Endothelial cell of umbilical vein (primary cell): ENCODE results near the gene NFATC1. TPM values are rescaled to one million over a fixed set of nuclear protein-coding genes. Genes with fewer than 3 reads are reported as not detected.

Experiments used
- BruUV-seq: library from RNA; stranded (reverse); fragments of 400-500 nt; replicated peaks from 2 replicates; lab custom pipeline; 2021; lab: Mats Ljungman, UMichigan
- CTCF ChIA-PET: fragments of 300-600, 350-600 bp; sonication (Branson Sonifier 250); formaldehyde crosslinking; loops from one replicate; lab custom pipeline; 2021; ENCODE audit warnings: antibody characterized with exemption, inconsistent platforms; lab: Charles Lee
- POLR2A ChIA-PET: fragments of 300-600, 350-600 bp; sonication (Branson Sonifier 250); formaldehyde crosslinking; loops from one replicate; lab custom pipeline; 2021; ENCODE audit warnings: antibody characterized with exemption, inconsistent platforms; lab: Charles Lee
- DNase-seq: peaks from one replicate; pipeline ENCODE4 v3.0.0-alpha.2; 2011; ENCODE audit warnings: low read depth, low spot score
- FAIRE-seq: peaks from 2 replicates; lab custom pipeline; 2011; peaks lifted over from hg19 to GRCh38; lab: Jason Lieb, UNC
- H2AFZ ChIP-seq: 2 replicates; pipeline ENCODE4 v1.6.0; 2012; ENCODE audit warnings: low read depth, low read length, control low read depth, inconsistent platforms
- H3K27ac ChIP-seq: 2 replicates; pipeline ENCODE4 v1.5.1; 2011; ENCODE audit warnings: low read depth, mild to moderate bottlenecking, control low read depth, low read length, moderate library complexity; ENCODE audit not compliant: insufficient read depth
- H3K27me3 ChIP-seq, 2 experiments: 2 replicates each; pipeline versions ENCODE4 v1.6.0 to v1.6.1; 2011; ENCODE audit warnings: low read length in 2 of 2, mixed read lengths in 1 of 2; ENCODE audit not compliant: control insufficient read depth in 2 of 2, insufficient read depth in 2 of 2
- H3K36me3 ChIP-seq, 2 experiments: 2 replicates in 1 of 2; 3 replicates in 1 of 2; pipeline ENCODE4 v1.5.1; 2011; ENCODE audit warnings: low read length in 2 of 2, mild to moderate bottlenecking in 1 of 2, moderate library complexity in 1 of 2; ENCODE audit not compliant: control insufficient read depth in 2 of 2, insufficient read depth in 2 of 2; ENCODE audit errors: extremely low read depth in 1 of 2
- H3K4me1 ChIP-seq: 3 replicates; pipeline ENCODE4 v1.5.1; 2011; ENCODE audit warnings: mild to moderate bottlenecking, low read length; ENCODE audit not compliant: control insufficient read depth, insufficient read depth; ENCODE audit errors: extremely low read depth
- H3K4me2 ChIP-seq: 2 replicates; pipeline ENCODE4 v1.6.1; 2011; ENCODE audit warnings: low read length, control low read depth, mixed read lengths; ENCODE audit not compliant: insufficient read depth
- H3K4me3 ChIP-seq, 3 experiments: fragments of 200-600 bp in 1 of 3; sonication (generic), shearing (Covaris generic) in 1 of 3; replicated peaks in 1 of 3; 2 replicates each; pipeline ENCODE4 v1.5.1; 2011 to 2016; ENCODE audit warnings: control low read depth in 3 of 3, low read length in 3 of 3, mild to moderate bottlenecking in 2 of 3, inconsistent platforms in 1 of 3, low read depth in 1 of 3, moderate library complexity in 1 of 3; ENCODE audit not compliant: insufficient read depth in 1 of 3
- H3K79me2 ChIP-seq: 2 replicates; pipeline ENCODE4 v1.6.0; 2012; ENCODE audit warnings: low read length, inconsistent platforms; ENCODE audit not compliant: control insufficient read depth, insufficient read depth
- H3K9ac ChIP-seq: replicated peaks from 2 replicates; pipeline ENCODE3; 2011; ENCODE audit warnings: low read length, control low read depth; ENCODE audit not compliant: insufficient read depth; ENCODE audit errors: extremely low read depth
- H3K9me1 ChIP-seq: replicated peaks from 3 replicates; pipeline ENCODE4 v1.6.0; 2011; ENCODE audit warnings: mild to moderate bottlenecking, low read length; ENCODE audit not compliant: control insufficient read depth, insufficient read depth; ENCODE audit errors: extremely low read depth
- H3K9me3 ChIP-seq: replicated peaks from 2 replicates; pipeline ENCODE4 v1.5.1; 2012; ENCODE audit warnings: low read length, inconsistent platforms; ENCODE audit not compliant: control insufficient read depth, insufficient read depth
- H4K20me1 ChIP-seq: replicated peaks from 2 replicates; pipeline ENCODE3; 2011; ENCODE audit warnings: mild to moderate bottlenecking, low read length; ENCODE audit not compliant: control insufficient read depth, insufficient read depth; ENCODE audit errors: extremely low read depth
- EZH2 ChIP-seq: IDR thresholded peaks from 2 replicates; pipeline ENCODE4 v1.6.1; 2012; ENCODE audit warnings: borderline replicate concordance, low read depth, mild to moderate bottlenecking, moderate library complexity, low read length, inconsistent platforms; ENCODE audit not compliant: severe bottlenecking
- FOS ChIP-seq: IDR thresholded peaks from 2 replicates; pipeline ENCODE4 v1.6.1; 2011; ENCODE audit warnings: mild to moderate bottlenecking, low read length, moderate library complexity, borderline replicate concordance; ENCODE audit not compliant: insufficient read depth
- GATA2 ChIP-seq: IDR thresholded peaks from 2 replicates; pipeline ENCODE4 v1.7.0; 2011; ENCODE audit warnings: low read depth, mild to moderate bottlenecking, moderate library complexity, mixed read lengths, low read length; ENCODE audit not compliant: insufficient read length, insufficient read depth
- JUN ChIP-seq: IDR thresholded peaks from 2 replicates; pipeline ENCODE4 v1.6.1; 2011; ENCODE audit warnings: borderline replicate concordance, low read depth; ENCODE audit not compliant: insufficient read length, insufficient read depth
- MAX ChIP-seq: IDR thresholded peaks from 2 replicates; pipeline ENCODE4 v1.6.1; 2011; ENCODE audit not compliant: insufficient read depth, insufficient read length
- MYC ChIP-seq: IDR thresholded peaks from one replicate; pipeline ENCODE4 v1.6.1; 2011; ENCODE audit warnings: mild to moderate bottlenecking, low read depth, low read length
- POLR2A ChIP-seq: IDR thresholded peaks from 2 replicates; pipeline ENCODE4 v1.6.1; 2012; ENCODE audit warnings: low read depth, mild to moderate bottlenecking, control low read depth, low read length
- POLR2AphosphoS5 ChIP-seq: IDR thresholded peaks from 2 replicates; pipeline ENCODE4 v1.6.1; 2012; ENCODE audit warnings: low read depth, mild to moderate bottlenecking, control low read depth, low read length, moderate library complexity; ENCODE audit not compliant: insufficient read depth
- dilution Hi-C: fragments of 300-500 bp; cut with MboI; formaldehyde crosslinking; loops from one replicate; pipeline ENCODE4 v1.15.0; 2019; ENCODE audit warnings: low sequenced_read_pairs; ENCODE audit not compliant: extremely low pct_ligation_motif_present
- intact Hi-C: fragments of 100-400 bp; cut with micrococcal nuclease; formaldehyde crosslinking; loops from one replicate; pipeline ENCODE4 v1.10.0; 2022
- polyA plus RNA-seq, 4 experiments: library from polyadenylated mRNA; depleted of rRNA in 3 of 4; stranded (reverse) in 3 of 4; unstranded in 1 of 4; fragments of >200 nt; gene quantifications; 2 replicates each; pipeline versions ENCODE4 v1.2.1 to v1.2.3, GENCODE V29; 2011 to 2012; ENCODE audit warnings: missing spikeins in 1 of 4
- total RNA-seq: library from RNA; stranded (reverse); gene quantifications from 2 replicates; pipeline ENCODE4 v1.2.3, GENCODE V29; 2021
- TF ChIP-seq, protein P1 (sequence below), 2 donors: IDR thresholded peaks; 1 replicate in 1 of 2; 2 replicates in 1 of 2; pipeline ENCODE4 v1.5.1; 2011; ENCODE audit warnings: low read length in 2 of 2, mild to moderate bottlenecking in 2 of 2, moderate library complexity in 2 of 2, control low read depth in 1 of 2, inconsistent platforms in 1 of 2, low read depth in 1 of 2; ENCODE audit not compliant: insufficient read depth in 1 of 2; ENCODE audit errors: extremely low read depth in 1 of 2

The NFATC1 gene
- total and polyA plus RNA-seq, 2 donors (not counting 3 experiments of a cell fraction or from before 2014, with no cell fraction given): 11.1 to 30.0 TPM

DNA sequence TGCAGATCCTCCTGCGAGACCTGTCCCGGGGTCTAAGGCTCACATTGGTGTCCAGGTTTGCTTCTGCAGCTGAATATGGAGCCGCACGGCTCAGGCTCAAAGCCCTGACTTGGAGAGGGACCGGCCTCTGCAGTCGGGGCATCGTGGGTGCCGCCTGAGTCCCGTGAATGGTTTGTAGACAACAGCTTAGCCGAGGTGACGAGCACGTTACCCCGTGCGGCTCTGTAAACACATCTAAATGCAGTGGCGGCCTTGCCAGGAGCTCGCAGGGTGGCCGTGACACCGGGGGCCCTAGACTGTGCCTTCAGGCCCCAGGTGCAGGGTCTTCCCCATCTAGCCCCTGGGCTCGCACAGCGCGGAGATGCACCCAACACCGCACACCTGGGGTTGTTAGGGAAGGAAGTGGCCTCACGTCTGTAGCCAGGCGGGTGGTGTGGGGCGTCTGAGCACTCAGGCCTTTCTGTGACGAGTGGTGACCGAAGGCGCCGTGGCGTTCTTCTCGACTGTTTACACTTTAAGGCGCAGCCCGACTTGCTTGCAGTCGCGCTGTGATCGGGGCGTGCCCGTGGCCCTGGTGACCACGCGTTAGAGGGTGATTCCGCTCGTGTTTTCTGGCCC is 91.6 kb downstream of the NFATC1 start:
- POLR2A ChIA-PET: no interaction called here
- H3K27me3 ChIP-seq: no peaks in the 10 kb centered on the region
- intact Hi-C loops: no loop called here
- no peaks in the 10 kb centered on the region for H3K79me2 ChIP-seq
- H3K36me3 ChIP-seq: peaks cover 2 to 4% of the 10 kb centered on the region in 2 experiments
- TF ChIP-seq JUN (no peak), GATA2 (no peak), POLR2AphosphoS5 (no peak), FOS (no peak), MYC (no peak), MAX (no peak), POLR2A (no peak), EZH2 (no peak)
- TF ChIP-seq, protein P1, sequence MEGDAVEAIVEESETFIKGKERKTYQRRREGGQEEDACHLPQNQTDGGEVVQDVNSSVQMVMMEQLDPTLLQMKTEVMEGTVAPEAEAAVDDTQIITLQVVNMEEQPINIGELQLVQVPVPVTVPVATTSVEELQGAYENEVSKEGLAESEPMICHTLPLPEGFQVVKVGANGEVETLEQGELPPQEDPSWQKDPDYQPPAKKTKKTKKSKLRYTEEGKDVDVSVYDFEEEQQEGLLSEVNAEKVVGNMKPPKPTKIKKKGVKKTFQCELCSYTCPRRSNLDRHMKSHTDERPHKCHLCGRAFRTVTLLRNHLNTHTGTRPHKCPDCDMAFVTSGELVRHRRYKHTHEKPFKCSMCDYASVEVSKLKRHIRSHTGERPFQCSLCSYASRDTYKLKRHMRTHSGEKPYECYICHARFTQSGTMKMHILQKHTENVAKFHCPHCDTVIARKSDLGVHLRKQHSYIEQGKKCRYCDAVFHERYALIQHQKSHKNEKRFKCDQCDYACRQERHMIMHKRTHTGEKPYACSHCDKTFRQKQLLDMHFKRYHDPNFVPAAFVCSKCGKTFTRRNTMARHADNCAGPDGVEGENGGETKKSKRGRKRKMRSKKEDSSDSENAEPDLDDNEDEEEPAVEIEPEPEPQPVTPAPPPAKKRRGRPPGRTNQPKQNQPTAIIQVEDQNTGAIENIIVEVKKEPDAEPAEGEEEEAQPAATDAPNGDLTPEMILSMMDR (IDR thresholded peaks at IDR 0.05; ENCODE audit: extremely low read depth in 1 of 2, insufficient read depth in 1 of 2, low read depth in 1 of 2, low read length in 2 of 2): no peak
- FAIRE-seq (no peak), DNase-seq (no peak)
- no peaks in the 10 kb centered on the region for H4K20me1 ChIP-seq
- no peak overlapping the region for H3K27ac ChIP-seq
- CTCF ChIA-PET: no interaction called here
- no peak overlapping the region for H3K4me3 ChIP-seq
- no TSS peak for BruUV-seq
- peaks cover 19% of the 10 kb centered on the region for H3K4me1 ChIP-seq
- H3K9ac ChIP-seq: no peak overlapping the region
- dilution Hi-C loops: no loop called here
- H3K9me1 ChIP-seq: no peaks in the 10 kb centered on the region
- H2AFZ ChIP-seq: no peak overlapping the region
- no peak overlapping the region for H3K4me2 ChIP-seq
- no peaks in the 10 kb centered on the region for H3K9me3 ChIP-seq
